ENCODE results near the gene CES5A.

The CES5A gene

GRCh38 chr16:55836158-55836611 lies 39.0 kb downstream of the CES5A start:
- TF ChIP-seq POLR2AphosphoS5 (IDR thresholded peaks at IDR 0.05; ENCODE audit: low read depth, low read length) = no peak
- no peak for TF ChIP-seq SIN3A (IDR thresholded peaks at IDR 0.05; ENCODE audit: borderline replicate concordance, insufficient read depth, low read length)
- no peak for TF ChIP-seq FOXP2 (optimal IDR thresholded peaks at IDR 0.05; ENCODE audit: borderline replicate concordance, extremely low read depth, extremely low read length, insufficient read depth)
- no peak for TF ChIP-seq REST (IDR thresholded peaks at IDR 0.05; ENCODE audit: insufficient read depth in 1 of 2, low read depth in 2 of 2, low read length in 2 of 2)
- no peak for TF ChIP-seq TAF1 (IDR thresholded peaks at IDR 0.05; ENCODE audit: borderline replicate concordance, insufficient read depth, low read length)

GRCh38 chr16:55835581-55835980 lies 39.6 kb downstream of the CES5A start:
- TF ChIP-seq FOXP2 (optimal IDR thresholded peaks at IDR 0.05; ENCODE audit: borderline replicate concordance, extremely low read depth, extremely low read length, insufficient read depth) (no peak), REST (IDR thresholded peaks at IDR 0.05; ENCODE audit: insufficient read depth in 1 of 2, low read depth in 2 of 2, low read length in 2 of 2) (no peak), POLR2AphosphoS5 (IDR thresholded peaks at IDR 0.05; ENCODE audit: low read depth, low read length) (no peak), TAF1 (IDR thresholded peaks at IDR 0.05; ENCODE audit: borderline replicate concordance, insufficient read depth, low read length) (no peak), SIN3A (IDR thresholded peaks at IDR 0.05; ENCODE audit: borderline replicate concordance, insufficient read depth, low read length) (no peak)

- TF ChIP-seq SIN3A (IDR thresholded peaks at IDR 0.05; ENCODE audit: borderline replicate concordance, insufficient read depth, low read length) (no peak), POLR2AphosphoS5 (IDR thresholded peaks at IDR 0.05; ENCODE audit: low read depth, low read length) (no peak), REST (IDR thresholded peaks at IDR 0.05; ENCODE audit: insufficient read depth in 1 of 2, low read depth in 2 of 2, low read length in 2 of 2) (no peak), TAF1 (IDR thresholded peaks at IDR 0.05; ENCODE audit: borderline replicate concordance, insufficient read depth, low read length) (no peak), FOXP2 (optimal IDR thresholded peaks at IDR 0.05; ENCODE audit: borderline replicate concordance, extremely low read depth, extremely low read length, insufficient read depth) (no peak)
Measured at GRCh38 chr16:55834049-55834448, 41.1 kb downstream of the CES5A start.

GRCh38 chr16:55832773-55833691 lies 42.1 kb downstream of the CES5A start, which contains the start of gene CES1:
Gene CES1, minus strand, starts transcription at chr16:55833096. Its CDS starts 41 bp downstream, at chr16:55833055.
- TF ChIP-seq POLR2AphosphoS5 (IDR thresholded peaks at IDR 0.05; ENCODE audit: low read depth, low read length) = no peak
- no peak for TF ChIP-seq REST (IDR thresholded peaks at IDR 0.05; ENCODE audit: insufficient read depth in 1 of 2, low read depth in 2 of 2, low read length in 2 of 2)
- TF ChIP-seq TAF1 (IDR thresholded peaks at IDR 0.05; ENCODE audit: borderline replicate concordance, insufficient read depth, low read length) = no peak
- TF ChIP-seq FOXP2 (optimal IDR thresholded peaks at IDR 0.05; ENCODE audit: borderline replicate concordance, extremely low read depth, extremely low read length, insufficient read depth) = no peak
